PC-9 (cell line): ENCODE results near the gene KIAA1671. TPM values are rescaled to one million over a fixed set of nuclear protein-coding genes. Genes with fewer than 3 reads are reported as not detected.

ENCODE experiments used
- BruUV-seq: library from RNA; stranded (reverse); fragments of 400-500 nt; replicated peaks from 2 replicates; lab custom pipeline; 2021; lab: Mats Ljungman, UMichigan
- CTCF ChIA-PET: fragments of 300-600 bp; sonication (Branson Sonifier 250); formaldehyde crosslinking; loops from one replicate; lab custom pipeline; 2022; ENCODE audit warnings: antibody characterized with exemption; lab: Charles Lee
- POLR2A ChIA-PET: fragments of 300-600 bp; sonication (Branson Sonifier 250); formaldehyde crosslinking; loops from one replicate; lab custom pipeline; 2022; ENCODE audit warnings: antibody characterized with exemption; ENCODE audit not compliant: unreplicated experiment; lab: Charles Lee
- DNase-seq, 2 experiments: peaks; one replicate each; pipeline versions ENCODE4 v3.0.0 to v3.0.0-alpha.2; 2015 to 2022; ENCODE audit warnings: mixed read lengths in 1 of 2
- H2AFZ ChIP-seq: fragments of 200-600 bp; sonication (generic); 2 replicates; pipeline ENCODE4 v1.8.1; 2017; ENCODE audit warnings: antibody characterized with exemption
- H3F3A ChIP-seq: fragments of 200-600 bp; sonication (generic); 2 replicates; pipeline ENCODE4 v1.8.1; 2017; ENCODE audit warnings: antibody characterized with exemption, mild to moderate bottlenecking, low read depth; ENCODE audit not compliant: insufficient read depth
- H3K27ac ChIP-seq: fragments of 200-600 bp; sonication (generic); 2 replicates; pipeline ENCODE4 v1.6.1; 2016; ENCODE audit warnings: mixed run types
- H3K27me3 ChIP-seq: fragments of 200-600 bp; sonication (generic); 2 replicates; pipeline ENCODE4 v1.6.1; 2016; ENCODE audit warnings: low read depth, mixed run types; ENCODE audit not compliant: insufficient read depth
- H3K36me3 ChIP-seq: fragments of 200-600 bp; sonication (generic); 2 replicates; pipeline ENCODE4 v1.6.1; 2016; ENCODE audit warnings: low read depth, mixed run types
- H3K4me1 ChIP-seq: fragments of 200-600 bp; sonication (generic); replicated peaks from 2 replicates; pipeline ENCODE4 v1.6.1; 2016; ENCODE audit warnings: mixed run types; ENCODE audit not compliant: insufficient read depth
- H3K4me2 ChIP-seq: fragments of 200-600 bp; sonication (generic); 2 replicates; pipeline ENCODE4 v1.6.1; 2017; ENCODE audit warnings: mixed run types
- H3K4me3 ChIP-seq: fragments of 200-600 bp; sonication (generic); 2 replicates; pipeline ENCODE4 v1.6.1; 2016; ENCODE audit warnings: mixed run types
- H3K79me2 ChIP-seq: fragments of 200-600 bp; sonication (generic); 2 replicates; pipeline ENCODE4 v1.6.1; 2017; ENCODE audit warnings: low read depth, mixed run types
- H3K9me2 ChIP-seq: fragments of 200-600 bp; sonication (generic); 2 replicates; pipeline ENCODE4 v1.8.1; 2017; ENCODE audit warnings: mild to moderate bottlenecking; ENCODE audit not compliant: insufficient read depth
- H3K9me3 ChIP-seq: fragments of 200-600 bp; sonication (generic); 2 replicates; pipeline ENCODE4 v1.8.1; 2016; ENCODE audit warnings: low read depth; ENCODE audit not compliant: insufficient read depth
- H4K20me1 ChIP-seq: fragments of 200-600 bp; sonication (generic); 2 replicates; pipeline ENCODE4 v1.8.1; 2017; ENCODE audit not compliant: insufficient read depth
- CTCF ChIP-seq: fragments of 200-600 bp; sonication (generic); conservative IDR thresholded peaks from 2 replicates; pipeline ENCODE4 v1.6.1; 2017; ENCODE audit warnings: mixed run types, antibody characterized with exemption, mild to moderate bottlenecking, moderate library complexity
- EZH2 ChIP-seq: fragments of 200-600 bp; sonication (generic); IDR thresholded peaks from 2 replicates; pipeline ENCODE4 v1.8.0; 2017; ENCODE audit warnings: antibody characterized with exemption, low read depth
- intact Hi-C: fragments of 100-400 bp; cut with micrococcal nuclease; formaldehyde crosslinking; loops from one replicate; pipeline ENCODE4 v1.10.0; 2022; ENCODE audit not compliant: unreplicated experiment
- total RNA-seq: library from RNA; stranded (reverse); gene quantifications from 2 replicates; pipeline ENCODE4 v1.2.3, GENCODE V29; 2021

Gene KIAA1671
- total RNA-seq, 1 experiment from 2014 or later, result 44.3 TPM

GRCh38 chr22:25160120-25160996 lies 207.8 kb downstream of the KIAA1671 start:
- Histone ChIP-seq H3K9me3 (no peaks in the 10 kb centered on the region), H3K9me2 (no peaks in the 10 kb centered on the region), H4K20me1 (peaks cover 7% of the 10 kb centered on the region), H3K4me2 (no peak overlapping the region), H3F3A (peaks cover 6% of the 10 kb centered on the region), H2AFZ (no peak overlapping the region), H3K4me1 (peaks cover 3% of the 10 kb centered on the region), H3K36me3 (no peaks in the 10 kb centered on the region), H3K79me2 (peaks cover 6% of the 10 kb centered on the region; the same call in 1 of the 2 replicates), H3K27ac (no peak overlapping the region), H3K27me3 (no peaks in the 10 kb centered on the region), H3K4me3 (no peak overlapping the region)
- intact Hi-C loops, result no loop called here
- POLR2A ChIA-PET, result no interaction called here
- CTCF ChIA-PET, result no interaction called here
- BruUV-seq, result no TSS peak
- TF ChIP-seq CTCF (no peak), EZH2 (no peak)
- no peak for DNase-seq

GRCh38 chr22:25161017-25161915 lies 208.8 kb downstream of the KIAA1671 start:
- intact Hi-C loops, result no loop called here
- TF ChIP-seq EZH2 (no peak), CTCF (no peak)
- Histone ChIP-seq H3F3A (peaks cover 6% of the 10 kb centered on the region), H3K9me2 (no peaks in the 10 kb centered on the region), H4K20me1 (peaks cover 4% of the 10 kb centered on the region; the same call in 1 of the 2 replicates), H3K36me3 (no peaks in the 10 kb centered on the region), H3K4me2 (no peak overlapping the region), H3K27me3 (no peaks in the 10 kb centered on the region), H3K4me1 (peaks cover 8% of the 10 kb centered on the region), H3K27ac (no peak overlapping the region), H3K79me2 (peaks cover 4% of the 10 kb centered on the region; the same call in 1 of the 2 replicates), H2AFZ (no peak overlapping the region), H3K4me3 (no peak overlapping the region), H3K9me3 (no peaks in the 10 kb centered on the region)
- no TSS peak for BruUV-seq
- DNase-seq, result no peak
- POLR2A ChIA-PET, result no interaction called here
- CTCF ChIA-PET, result interaction anchor here (0.9 kb wide), 1 partner anchor 50 kb away, joined by 3 read pairs; no protein-coding TSS in a partner anchor

- intact Hi-C loops, result no loop called here
These were observed 209.5 kb downstream of the KIAA1671 start for GRCh38 chr22:25161916-25162530.

More at GRCh38 chr22:25161916-25162530, 209.5 kb downstream of the KIAA1671 start:
- no peak overlapping the region for H3K4me3 ChIP-seq
- no peak overlapping the region for H3K4me2 ChIP-seq
- ChIA-PET POLR2A (no interaction called here), CTCF (interaction anchor here (0.9 kb wide), 1 partner anchor 51 kb away, joined by 3 read pairs; no protein-coding TSS in a partner anchor)
- H3F3A ChIP-seq, result peaks cover 5% of the 10 kb centered on the region
- peaks cover 4% of the 10 kb centered on the region; the same call in 1 of the 2 replicates for H4K20me1 ChIP-seq
- H2AFZ ChIP-seq, result no peak overlapping the region
- no peak for DNase-seq
- H3K4me1 ChIP-seq, result peaks cover 16% of the 10 kb centered on the region
- no peaks in the 10 kb centered on the region for H3K9me3 ChIP-seq
- no peaks in the 10 kb centered on the region for H3K36me3 ChIP-seq
- H3K9me2 ChIP-seq, result no peaks in the 10 kb centered on the region
- no peak overlapping the region for H3K27ac ChIP-seq
- no TSS peak for BruUV-seq
- H3K27me3 ChIP-seq, result no peaks in the 10 kb centered on the region
- no peaks in the 10 kb centered on the region for H3K79me2 ChIP-seq
- no peak for TF ChIP-seq CTCF
